Right lobe of liver (tissue), 4 donors: ENCODE data around the gene DTX1.

Source experiments
- POLR2A ChIP-seq: fragments of 450-650 bp; IDR thresholded peaks from one replicate; pipeline ENCODE4 v1.6.1; 2017; ENCODE audit warnings: antibody characterized with exemption, mild to moderate bottlenecking
- TF ChIP-seq, protein P1 (sequence below), 4 donors: fragments of 200-600 bp in 3 of 4; fragments of 450-650 bp in 1 of 4; IDR thresholded peaks; one replicate each; pipeline versions ENCODE4 v1.5.1 to v1.8.0; 2016 to 2022; ENCODE audit warnings: antibody characterized with exemption in 4 of 4, mild to moderate bottlenecking in 2 of 4
- donor health status: DM: no; HTN: no; CAD: no.
- donor health status: DM: no; HTN: no; CAD: no.
- donor health status: DM: no; HTN: yes; CAD: no.

- TF ChIP-seq POLR2A, result no peak
- TF ChIP-seq, protein P1, sequence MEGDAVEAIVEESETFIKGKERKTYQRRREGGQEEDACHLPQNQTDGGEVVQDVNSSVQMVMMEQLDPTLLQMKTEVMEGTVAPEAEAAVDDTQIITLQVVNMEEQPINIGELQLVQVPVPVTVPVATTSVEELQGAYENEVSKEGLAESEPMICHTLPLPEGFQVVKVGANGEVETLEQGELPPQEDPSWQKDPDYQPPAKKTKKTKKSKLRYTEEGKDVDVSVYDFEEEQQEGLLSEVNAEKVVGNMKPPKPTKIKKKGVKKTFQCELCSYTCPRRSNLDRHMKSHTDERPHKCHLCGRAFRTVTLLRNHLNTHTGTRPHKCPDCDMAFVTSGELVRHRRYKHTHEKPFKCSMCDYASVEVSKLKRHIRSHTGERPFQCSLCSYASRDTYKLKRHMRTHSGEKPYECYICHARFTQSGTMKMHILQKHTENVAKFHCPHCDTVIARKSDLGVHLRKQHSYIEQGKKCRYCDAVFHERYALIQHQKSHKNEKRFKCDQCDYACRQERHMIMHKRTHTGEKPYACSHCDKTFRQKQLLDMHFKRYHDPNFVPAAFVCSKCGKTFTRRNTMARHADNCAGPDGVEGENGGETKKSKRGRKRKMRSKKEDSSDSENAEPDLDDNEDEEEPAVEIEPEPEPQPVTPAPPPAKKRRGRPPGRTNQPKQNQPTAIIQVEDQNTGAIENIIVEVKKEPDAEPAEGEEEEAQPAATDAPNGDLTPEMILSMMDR (IDR thresholded peaks at IDR 0.05), result no peak
Observed at GRCh38 chr12:113081873-113082272, 25.3 kb downstream of the DTX1 start.
